ENCODE data around the gene CTNNA3.

CTNNA3 gene

DNA sequence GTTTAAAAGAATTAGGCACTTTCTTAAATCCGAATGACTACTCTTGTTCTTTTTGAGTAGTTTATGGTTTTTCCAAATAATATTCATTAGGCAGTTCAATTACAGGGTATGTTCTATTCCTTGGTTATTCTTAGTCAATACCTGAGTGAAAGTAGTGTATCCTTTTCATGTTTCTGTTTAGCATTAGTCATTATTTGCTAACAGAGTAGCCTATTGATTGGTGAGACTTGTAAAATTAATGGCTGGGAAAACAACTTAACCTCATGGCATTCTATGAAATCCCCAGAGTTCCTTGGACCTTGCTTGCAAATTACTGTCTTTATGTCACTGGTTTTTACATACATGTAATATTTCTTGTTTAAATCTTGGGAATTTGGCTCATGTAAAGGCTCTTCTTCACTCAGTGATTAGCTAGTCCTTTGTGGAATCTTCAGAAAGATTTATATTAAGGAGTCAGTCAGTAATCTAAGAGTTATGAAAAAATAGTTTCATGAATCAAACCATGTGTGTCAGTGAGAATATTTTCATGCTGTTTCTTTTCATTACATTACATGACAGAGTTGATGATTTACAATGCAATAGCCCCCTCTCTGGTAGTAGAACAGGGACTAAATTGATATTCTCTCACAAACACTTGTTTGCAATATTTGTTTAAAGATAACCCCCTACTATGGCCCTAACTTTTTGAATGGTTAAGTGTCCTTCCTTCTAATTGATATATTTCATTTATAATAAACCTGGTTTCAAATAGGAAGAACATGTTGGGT, 851.6 kb downstream of the CTNNA3 start:
- no peak for DNase-seq

DNA sequence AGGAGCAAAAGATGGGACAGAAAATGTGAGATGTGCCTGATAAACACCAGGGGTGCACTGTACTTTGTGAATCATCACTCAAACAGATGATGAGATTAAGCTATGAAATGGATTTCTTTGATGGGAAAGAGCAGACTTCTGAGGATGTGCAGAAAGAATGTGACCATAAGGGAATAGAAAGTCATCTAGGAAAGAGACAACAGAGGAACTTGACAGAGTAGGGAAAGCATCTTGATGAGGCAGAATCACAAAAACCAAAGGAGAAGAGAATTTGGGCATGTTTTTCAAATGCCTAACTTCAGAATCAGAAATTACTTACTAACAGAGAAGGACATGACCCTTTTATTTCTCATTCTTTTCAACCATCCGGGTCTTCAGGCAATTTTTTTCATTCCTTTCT, 852.6 kb downstream of the CTNNA3 start:
- DNase-seq, result no peak

DNA sequence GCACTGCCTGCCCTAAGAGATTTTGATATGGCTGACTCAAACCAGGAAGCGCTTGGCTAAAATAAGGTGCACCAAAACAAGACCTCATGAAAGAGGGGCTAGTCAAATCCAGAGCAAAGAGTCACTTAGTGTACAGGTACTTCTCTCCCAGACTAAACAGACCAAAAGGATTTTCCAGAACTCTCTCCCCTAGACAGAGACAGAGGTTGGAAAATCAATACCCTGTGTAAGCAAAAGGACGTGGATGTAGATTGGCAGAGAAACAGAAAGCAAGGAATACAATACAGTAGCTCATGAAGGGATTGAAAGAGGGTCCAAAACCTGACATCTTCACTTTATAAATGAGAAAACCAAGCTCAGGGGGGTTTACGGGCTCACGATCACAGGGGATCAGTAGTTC, 853.1 kb downstream of the CTNNA3 start:
- no peak for DNase-seq

DNA sequence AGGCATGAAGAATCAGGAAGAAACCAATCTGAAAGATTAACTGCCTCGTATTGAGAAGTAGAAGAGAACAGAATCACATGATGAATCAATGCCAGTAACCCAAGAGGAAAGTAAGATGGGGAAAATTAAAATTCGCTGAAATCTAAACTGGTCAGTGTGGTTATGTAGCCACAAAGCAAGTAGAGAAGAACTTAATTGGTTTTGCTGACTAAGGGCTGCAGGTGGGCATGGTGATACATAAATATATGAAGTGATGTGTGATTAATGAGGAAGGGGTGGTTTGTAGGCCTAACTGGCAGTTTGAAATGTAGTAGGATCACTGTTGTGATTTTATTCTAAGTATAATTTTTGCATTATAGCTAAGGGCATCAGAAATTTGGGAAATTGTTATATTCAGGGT, 853.6 kb downstream of the CTNNA3 start:
- no peak for DNase-seq

DNA sequence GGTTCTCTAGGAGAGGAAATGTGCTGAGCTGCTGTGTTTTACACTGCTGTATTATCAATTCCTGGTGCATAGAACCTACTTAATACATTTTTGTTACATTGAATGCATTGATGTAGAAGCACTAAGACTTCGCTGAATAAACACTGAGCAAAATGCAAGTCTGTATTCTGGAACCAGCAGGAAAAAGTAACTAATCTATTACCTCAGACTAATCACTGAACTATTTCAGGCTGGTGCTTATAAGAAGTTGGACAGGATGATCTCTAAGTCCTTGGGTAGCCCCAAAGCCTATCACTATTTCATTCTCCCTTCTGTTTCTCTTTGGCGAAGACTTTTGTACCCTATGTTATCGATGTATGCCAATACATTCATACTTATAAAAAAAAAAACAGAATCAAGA, 857.3 kb downstream of the CTNNA3 start:
- DNase-seq, result no peak

DNA sequence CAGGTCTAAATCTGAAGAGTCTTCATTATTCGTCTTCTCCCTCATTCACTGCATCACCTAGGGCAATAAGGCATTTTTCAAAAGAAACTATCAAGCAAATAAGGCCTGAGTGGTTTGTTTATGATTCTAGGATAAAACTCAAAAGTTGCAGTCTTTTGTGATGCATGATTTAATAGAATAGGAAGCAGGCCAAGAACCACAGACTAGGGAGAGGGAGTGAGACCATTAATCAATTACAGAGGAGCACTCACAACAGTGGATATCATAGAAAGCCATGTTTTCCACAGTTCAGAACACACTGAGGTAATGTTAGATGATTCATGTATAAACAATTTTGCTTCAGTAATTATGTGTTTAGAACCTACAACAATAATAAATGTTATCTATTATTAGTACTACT, 858.0 kb downstream of the CTNNA3 start:
- no peak for DNase-seq

DNA sequence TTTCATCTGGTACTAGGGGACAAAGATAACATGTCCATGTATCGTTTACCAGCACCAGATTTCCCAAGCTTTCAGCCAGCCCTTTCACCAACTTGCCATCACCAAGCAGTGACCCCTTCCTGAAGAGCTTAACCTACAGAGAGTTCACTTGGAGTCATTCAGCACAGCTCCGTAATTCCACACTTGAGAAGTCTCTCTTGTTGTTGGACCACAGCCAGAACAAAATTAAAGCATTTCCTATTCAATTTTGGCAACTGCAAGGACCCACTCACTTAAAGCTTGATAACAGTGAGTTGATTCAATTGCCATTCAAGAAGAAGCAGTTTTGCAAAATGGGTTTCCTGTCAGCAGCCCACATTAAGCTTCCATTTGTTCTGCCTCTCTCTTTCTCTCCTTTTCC, 858.7 kb downstream of the CTNNA3 start:
- DNase-seq, result no peak

DNA sequence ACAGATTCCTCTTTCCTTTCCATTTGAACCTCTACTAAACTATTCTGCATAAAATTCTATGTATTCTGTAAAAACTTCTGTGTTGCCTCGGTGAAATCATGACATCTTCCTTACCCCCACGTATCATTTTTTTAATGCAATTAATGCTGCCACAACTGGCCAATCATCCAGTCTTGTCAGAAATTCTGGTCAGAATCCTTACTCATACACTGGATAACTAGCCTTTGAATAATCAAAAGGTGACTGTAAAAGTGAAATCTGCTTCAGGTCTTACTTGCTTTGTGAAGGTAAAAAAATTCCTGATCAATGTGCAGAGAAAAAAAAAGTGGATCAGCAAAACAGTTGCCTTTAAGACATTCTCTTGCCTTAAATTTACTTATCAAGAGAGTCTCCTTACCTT, 859.2 kb downstream of the CTNNA3 start:
- no peak for DNase-seq

DNA sequence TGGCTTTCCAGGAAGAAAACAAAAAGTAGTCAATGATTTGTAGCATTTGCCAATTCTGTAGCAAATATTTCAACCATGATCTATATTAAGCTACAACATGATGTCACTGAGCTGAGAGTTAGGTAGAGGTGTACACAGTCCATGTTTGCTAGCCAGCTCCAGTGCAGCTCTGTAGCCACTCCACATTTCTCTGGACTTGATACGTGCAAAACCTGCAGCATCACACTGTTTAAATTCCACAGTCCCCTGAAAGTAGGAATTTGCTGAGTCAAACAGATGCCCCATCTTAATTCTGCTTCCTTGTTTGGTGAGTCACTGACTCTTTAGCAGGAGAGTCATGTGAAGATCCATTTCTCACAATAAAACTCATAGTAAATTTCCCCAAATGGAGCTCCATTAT, 859.9 kb downstream of the CTNNA3 start:
- no peak for DNase-seq

DNA sequence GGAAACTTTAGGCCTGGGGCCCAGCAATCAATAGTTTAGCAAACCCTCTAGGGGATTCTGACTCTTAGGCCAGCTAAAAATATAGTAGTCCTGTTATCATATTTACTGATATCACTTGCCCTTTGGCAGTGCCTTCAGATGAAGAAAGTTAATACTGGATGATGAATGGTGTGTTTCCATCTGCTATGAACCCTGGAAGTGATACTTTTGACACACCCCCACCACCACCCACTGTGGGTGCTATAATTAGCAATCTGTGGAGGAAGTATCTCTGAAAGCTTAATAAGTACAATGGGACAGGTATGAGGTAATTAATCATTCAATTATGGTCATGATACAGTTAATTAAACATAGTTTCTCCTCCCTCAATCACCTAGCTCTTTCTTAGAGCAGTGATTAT, 860.6 kb downstream of the CTNNA3 start:
- no peak for DNase-seq

DNA sequence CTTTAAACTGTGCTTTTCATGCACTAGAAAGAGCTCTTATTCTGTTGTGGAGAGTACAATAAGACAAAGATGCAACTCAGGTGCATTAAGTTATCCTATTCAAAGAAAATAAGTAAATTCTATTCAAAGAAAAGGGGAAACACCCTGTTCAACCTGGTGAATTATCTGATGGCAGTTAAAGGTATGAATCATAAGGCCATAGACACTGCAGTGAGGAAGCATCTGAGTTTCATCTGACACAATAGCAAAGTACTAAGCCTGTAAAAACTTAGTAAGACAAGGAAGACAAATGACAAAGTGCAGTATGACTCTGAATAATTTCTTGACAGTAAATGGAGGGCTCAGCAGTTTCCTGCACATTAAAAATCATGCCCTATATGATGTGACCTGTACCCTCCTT, 861.2 kb downstream of the CTNNA3 start:
- no peak for DNase-seq

DNA sequence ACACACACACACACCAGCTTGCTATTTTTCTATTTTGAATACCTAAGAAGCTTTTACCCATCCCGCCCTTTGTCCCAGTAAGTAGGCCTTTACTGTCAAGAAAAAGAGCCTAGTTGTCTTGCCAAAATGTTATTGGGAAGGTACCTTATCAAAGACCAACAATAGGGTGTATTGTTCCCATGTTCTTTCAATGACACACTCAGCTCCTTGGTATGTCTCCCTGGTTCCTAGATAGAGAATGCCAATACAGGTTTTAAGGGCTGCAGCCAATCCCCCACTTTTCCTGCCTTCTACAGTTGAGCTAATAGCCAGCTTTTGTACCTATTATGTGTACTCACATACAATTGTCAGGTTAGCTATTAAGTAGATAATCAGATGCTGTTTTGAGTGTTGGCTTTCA, 862.1 kb downstream of the CTNNA3 start:
- no peak for DNase-seq

DNA sequence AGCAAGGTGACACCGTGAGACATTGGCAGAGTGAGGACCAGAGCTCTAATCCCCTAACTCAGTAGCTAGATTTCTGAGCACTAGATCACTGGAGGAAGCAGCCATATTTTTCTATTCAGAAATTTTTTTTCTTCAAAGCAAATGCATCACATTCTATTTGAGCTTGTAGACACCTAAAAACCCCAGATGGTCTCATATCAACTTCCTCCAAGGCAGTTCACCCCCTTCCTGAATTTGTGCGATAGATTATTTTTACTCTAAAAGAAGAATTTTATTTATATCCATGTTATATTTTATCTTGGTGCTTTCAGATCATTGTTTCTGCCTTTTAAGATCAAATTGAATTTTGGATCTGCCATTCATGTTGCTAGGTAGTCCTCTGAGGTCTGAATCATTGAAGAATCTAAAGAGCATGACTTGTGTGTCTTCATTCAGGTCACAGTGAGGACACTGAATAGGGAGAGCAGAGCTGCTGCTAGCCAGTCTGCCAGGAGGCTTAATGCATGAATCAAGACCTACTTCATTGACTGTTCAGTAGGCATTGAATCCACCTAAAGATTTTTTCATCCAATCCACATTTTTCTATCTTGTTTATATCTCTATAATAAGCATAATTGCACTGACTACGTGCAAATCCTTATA, 863.1 kb downstream of the CTNNA3 start:
- DNase-seq, result no peak

DNA sequence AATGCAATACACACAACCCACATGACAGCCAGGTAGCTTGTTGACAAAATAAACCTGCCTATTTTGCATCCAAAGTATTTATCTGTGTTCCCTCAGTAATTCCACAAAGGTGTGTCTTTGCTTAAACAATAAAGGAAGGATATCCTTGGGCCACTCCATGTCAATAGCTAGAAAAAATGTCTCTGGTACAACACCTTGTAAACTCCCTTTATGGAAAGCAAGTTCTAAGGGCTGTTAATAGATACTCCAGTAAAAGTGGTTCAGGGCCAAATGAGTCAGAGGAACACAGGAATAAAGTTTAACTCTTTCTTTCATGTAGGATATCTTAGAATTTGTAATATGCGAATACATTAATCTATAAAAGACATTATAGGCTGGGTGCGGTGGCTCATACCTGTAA, 867.0 kb downstream of the CTNNA3 start:
- no peak for DNase-seq

DNA sequence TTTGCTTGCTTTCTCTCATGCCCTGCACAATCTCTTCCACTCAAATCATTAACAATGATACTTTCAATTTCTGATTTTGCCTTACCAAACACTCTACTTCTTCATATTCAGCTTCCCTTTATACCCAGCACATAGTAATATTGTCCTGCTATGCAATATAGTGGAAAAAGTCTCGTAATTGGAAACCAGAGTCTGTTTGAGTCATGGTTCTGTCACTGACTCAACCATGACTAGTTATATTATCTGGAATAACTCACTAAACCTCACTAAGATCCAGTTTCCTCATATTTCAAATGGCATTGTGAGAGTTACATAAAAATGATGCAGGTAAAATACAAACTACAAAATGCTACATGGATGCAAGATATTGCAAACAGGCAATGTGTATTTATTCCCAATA, 868.6 kb downstream of the CTNNA3 start:
- DNase-seq, result no peak

DNA sequence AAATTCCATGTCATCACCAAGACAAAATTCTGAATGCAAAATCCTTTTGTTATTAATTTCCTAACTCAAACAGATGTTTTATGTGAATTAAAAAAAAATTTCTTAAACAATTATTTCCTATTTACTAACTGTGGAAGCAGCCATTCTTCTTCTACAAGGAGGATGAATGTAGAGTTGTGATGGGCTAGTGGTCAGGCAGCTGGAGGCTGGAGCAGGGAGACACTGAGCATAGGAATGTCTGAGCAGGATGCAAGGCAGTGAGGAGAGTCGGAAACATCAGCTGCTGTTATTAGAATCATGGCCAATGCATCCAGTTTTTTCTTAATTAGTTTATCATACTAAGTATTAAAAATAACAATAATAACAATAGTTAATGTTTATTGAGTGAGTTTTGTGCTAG, 872.7 kb downstream of the CTNNA3 start:
- no peak for DNase-seq

DNA sequence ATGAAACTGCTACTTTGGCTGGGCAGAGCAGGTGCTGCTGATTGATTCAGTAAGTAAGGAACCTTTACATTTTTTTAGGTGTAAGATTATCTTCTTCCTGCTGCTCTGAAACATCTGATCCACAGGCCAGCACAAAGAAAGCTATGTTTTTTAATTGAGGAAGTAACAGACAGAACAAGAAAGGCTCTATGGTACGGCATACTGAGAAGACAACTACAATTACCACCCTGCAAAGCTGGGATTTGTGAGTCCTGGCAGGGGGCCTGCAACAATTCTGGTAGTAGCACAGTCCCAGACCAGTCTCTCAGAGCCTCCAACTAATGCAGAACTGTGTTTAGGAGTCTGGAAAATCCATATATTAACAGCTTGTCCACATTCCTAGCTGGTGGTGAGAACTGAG, 873.2 kb downstream of the CTNNA3 start:
- no peak for DNase-seq

DNA sequence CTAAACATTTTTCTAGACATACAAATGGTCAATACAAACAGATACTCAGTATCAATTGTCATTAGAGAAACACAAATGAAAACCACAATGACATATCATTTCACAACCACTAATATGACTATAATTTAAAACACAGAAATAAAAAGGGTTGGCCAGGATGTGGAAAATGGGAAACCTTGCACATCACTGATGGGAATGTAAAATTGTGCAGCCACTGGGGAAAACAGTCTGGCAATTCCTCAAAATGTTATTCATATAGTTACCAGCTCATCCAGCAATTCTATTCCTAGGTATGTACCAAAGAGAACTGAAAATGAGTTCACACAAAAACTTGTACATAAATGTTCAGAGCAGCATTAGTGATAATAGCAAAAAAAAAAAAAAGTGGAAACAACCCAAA, 876.3 kb downstream of the CTNNA3 start:
- DNase-seq, result no peak

DNA sequence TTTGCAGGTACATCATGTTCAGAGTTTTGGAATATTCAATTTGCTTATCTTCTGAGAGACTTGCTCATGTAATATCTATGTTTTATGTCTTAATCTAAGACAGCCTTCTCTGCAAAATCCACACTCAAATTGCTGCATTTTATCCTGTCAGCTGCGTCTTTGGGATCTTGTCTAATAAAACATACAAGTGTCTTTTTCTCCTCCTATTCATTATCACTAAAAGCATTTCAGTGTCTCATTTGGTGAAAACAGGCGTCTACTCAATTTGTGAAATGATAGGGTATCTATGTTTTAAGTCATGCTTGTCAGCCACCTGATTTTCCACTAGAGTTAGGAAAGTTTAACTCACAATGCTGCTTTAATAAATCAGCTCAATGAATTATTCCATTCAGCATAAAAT, 882.9 kb downstream of the CTNNA3 start:
- no peak for DNase-seq

DNA sequence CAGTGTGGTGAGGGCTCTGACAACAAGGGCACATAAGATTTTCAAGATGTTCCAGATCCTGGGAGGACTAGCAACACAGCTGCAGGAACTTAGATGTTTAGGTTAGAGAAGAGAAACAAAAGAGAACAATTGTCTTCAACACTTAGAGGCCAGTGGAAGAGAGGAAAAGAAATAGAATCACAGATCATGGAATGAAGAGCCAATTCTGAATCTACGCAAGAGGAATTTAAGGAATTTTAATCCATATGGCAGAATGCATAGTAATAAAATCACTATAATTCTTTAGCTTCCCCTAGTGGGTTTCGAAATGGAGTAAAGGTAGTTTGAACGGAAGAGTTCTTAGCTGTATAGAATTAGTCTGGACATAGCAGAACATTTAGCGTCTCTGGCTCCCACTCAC, 884.8 kb downstream of the CTNNA3 start:
- no peak for DNase-seq

DNA sequence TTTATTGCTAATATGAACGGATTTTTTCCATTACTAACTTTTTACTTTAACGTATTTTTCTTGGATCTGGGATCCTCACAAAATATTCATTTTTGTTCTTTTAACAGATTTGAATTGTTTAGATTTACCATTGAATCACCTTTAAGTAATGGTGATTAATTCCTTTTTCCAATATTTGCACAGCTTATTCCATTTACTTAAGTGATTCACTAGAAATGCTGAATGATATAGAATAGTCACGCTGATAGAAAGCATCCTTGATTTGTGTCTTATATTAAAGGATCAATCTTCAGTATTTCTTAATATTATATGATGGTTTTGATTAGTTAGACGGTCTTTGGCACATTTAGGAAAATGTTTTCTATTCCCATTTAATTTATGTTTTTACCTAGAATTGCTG, 886.6 kb downstream of the CTNNA3 start:
- DNase-seq, result no peak

DNA sequence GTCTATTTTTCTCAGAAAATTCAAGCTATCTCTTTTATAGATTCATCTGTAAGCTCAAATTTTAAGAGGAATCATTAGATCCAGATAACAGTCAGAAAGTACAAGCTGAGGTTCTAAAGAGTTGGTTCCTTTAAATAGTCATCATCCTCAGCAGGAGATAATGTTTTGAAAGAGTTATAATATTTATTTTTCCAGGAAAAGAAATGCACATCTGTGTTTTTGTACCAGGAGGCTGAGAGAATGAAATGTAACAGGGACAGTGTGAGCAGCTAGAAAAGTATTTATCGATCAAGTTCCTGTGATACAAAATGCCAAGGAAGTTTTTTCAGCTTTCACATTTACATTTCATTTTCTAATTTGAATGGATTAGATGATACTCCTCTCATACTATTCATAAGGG, 890.4 kb downstream of the CTNNA3 start:
- DNase-seq, result no peak

DNA sequence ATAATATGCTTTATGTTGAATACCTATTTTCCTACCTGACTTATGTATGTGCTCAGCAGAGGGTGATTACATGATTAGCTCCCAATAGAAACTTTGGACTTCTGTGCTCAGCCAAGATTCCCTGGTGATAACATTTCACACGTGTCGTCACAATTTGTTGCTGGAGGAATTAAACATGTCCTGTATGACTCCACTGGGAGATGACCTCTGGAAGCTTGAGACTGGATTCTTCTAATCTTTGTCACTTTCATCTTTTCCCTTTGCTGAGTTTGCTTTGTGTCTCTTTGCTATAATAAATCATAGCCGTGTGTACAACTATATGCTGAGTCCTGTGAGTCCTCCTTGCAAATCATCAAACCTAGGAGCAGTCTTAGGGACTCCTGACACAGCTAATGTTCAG, 891.0 kb downstream of the CTNNA3 start:
- no peak for DNase-seq

DNA sequence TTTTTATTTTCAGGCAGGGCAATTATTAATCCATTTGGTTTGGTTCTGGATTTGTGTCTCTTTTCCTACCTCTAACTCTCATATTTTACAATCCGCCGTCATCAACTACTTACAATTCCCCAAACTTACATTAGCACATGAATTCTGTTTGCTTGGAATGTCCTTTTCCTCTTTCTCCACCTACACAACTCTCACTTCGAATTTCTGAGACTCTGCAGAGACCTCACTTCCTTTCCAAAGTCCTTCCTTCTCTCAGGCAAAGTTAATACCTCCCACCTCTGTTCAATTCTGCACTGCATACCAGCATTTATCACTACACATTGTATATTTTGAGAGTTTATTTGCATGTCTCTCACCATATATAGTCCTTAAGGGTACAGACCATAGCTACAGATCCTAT, 892.8 kb downstream of the CTNNA3 start:
- DNase-seq, result no peak

DNA sequence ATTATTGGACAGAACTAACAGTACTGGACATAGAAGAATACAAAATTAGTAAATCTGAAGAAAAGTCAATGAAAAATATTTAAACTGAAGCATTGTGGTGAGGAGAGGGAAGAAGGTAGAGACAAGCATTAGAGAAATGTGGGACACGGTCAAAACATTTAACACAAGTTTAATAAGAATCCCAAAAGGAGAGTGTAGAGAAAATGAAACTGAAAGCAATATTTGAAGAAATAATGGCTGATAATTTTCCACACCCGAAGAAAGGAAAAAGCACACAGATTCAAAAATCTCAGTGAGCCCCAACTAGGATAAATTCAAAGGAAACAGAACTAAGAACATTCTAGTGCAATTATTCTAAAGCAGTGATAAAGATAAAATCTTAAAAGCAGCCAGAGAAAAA, 896.5 kb downstream of the CTNNA3 start:
- no peak for DNase-seq
